ENCODE data around the gene TMEM72.

TMEM72 gene

DNA sequence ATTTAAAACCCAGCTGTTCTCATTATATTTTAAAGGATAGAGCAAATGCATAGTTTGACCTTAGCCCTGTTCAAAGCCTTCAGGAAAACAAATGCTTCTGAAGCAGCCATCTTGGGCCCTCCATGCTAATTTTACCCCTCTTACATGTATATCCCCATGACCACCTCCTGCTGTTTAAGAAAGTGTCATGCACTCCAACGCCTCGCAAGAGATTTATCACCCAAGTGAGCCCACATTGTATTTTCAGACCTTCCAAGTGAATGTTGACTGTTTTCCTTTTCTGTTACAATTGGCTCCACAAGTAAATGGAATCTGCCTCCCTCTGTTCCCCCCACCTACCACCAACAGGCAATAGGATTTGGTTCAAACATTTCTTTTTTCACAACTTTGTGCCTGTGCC lies 5.3 kb downstream of the TMEM72 start:
- no peak overlapping the region for H3K9ac ChIP-seq (ENCODE audit: low read depth in 1 of 2, low read length in 2 of 2)
- H3K9me3 ChIP-seq (ENCODE audit: control insufficient read depth in 1 of 2, low read length in 2 of 2) = peaks cover 0 to 2% of the 10 kb centered on the region in 2 donors
- no peaks in the 10 kb centered on the region for H3K36me3 ChIP-seq (ENCODE audit: control insufficient read depth in 1 of 2, insufficient read depth in 2 of 2, low read length in 2 of 2)
- no peaks in the 10 kb centered on the region for H3K27me3 ChIP-seq (ENCODE audit: control insufficient read depth in 1 of 2, insufficient read depth in 2 of 2, low read length in 2 of 2)
- H3K27ac ChIP-seq (ENCODE audit: low read depth, low read length) = no peak overlapping the region
- H3K4me3 ChIP-seq (ENCODE audit: low read depth in 1 of 2, low read length in 2 of 2) = no peak overlapping the region
- peaks cover 7% of the 10 kb centered on the region in 2 donors for H3K4me1 ChIP-seq (ENCODE audit: control insufficient read depth in 1 of 2, insufficient read depth in 2 of 2, low read length in 2 of 2)

- no peak overlapping the region for H3K4me3 ChIP-seq (ENCODE audit: low read depth in 1 of 2, low read length in 2 of 2)
- H3K9ac ChIP-seq (ENCODE audit: low read depth in 1 of 2, low read length in 2 of 2) = no peak overlapping the region
- no peak overlapping the region for H3K27ac ChIP-seq (ENCODE audit: low read depth, low read length)
- peaks cover 0 to 2% of the 10 kb centered on the region in 2 donors for H3K9me3 ChIP-seq (ENCODE audit: control insufficient read depth in 1 of 2, low read length in 2 of 2)
- H3K36me3 ChIP-seq (ENCODE audit: control insufficient read depth in 1 of 2, insufficient read depth in 2 of 2, low read length in 2 of 2) = no peaks in the 10 kb centered on the region
- H3K27me3 ChIP-seq (ENCODE audit: control insufficient read depth in 1 of 2, insufficient read depth in 2 of 2, low read length in 2 of 2) = no peaks in the 10 kb centered on the region
- peaks cover 0 to 5% of the 10 kb centered on the region in 2 donors for H3K4me1 ChIP-seq (ENCODE audit: control insufficient read depth in 1 of 2, insufficient read depth in 2 of 2, low read length in 2 of 2)
These were observed 6.7 kb downstream of the TMEM72 start for GRCh38 chr10:44917848-44918247.

DNA sequence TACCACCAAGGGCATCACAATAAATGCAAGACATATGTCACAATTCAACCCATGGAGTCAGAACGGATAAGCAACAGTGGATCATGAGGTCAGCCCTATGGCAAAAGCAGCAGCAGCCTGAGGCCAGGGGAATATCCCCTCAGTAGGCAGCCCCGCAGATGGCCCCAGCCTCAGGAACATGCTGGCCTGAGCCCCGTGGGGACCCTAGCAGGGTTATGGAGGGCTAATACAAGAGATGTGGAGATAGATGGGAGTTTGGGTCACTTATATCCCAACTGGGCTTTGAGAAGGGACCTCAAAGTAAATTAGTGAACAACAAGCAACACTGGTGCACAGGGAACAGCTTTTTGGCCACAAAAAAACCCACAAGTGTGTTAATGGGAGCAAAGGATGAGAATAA lies 9.1 kb downstream of the TMEM72 start:
- Histone ChIP-seq H3K9ac (ENCODE audit: low read depth in 1 of 2, low read length in 2 of 2) (no peak overlapping the region), H3K27ac (ENCODE audit: low read depth, low read length) (no peak overlapping the region)

GRCh38 chr10:44921061-44921460 lies 9.9 kb downstream of the TMEM72 start:
- H3K9ac ChIP-seq (ENCODE audit: low read depth in 1 of 2, low read length in 2 of 2) = no peak overlapping the region
- H3K9me3 ChIP-seq (ENCODE audit: control insufficient read depth in 1 of 2, low read length in 2 of 2) = peaks cover 0 to 2% of the 10 kb centered on the region in 2 donors
- H3K36me3 ChIP-seq (ENCODE audit: control insufficient read depth in 1 of 2, insufficient read depth in 2 of 2, low read length in 2 of 2) = no peaks in the 10 kb centered on the region
- no peak overlapping the region for H3K27ac ChIP-seq (ENCODE audit: low read depth, low read length)
- H3K4me3 ChIP-seq (ENCODE audit: low read depth in 1 of 2, low read length in 2 of 2) = no peak overlapping the region
- H3K4me1 ChIP-seq (ENCODE audit: control insufficient read depth in 1 of 2, insufficient read depth in 2 of 2, low read length in 2 of 2) = peaks cover 0 to 5% of the 10 kb centered on the region in 2 donors
- H3K27me3 ChIP-seq (ENCODE audit: control insufficient read depth in 1 of 2, insufficient read depth in 2 of 2, low read length in 2 of 2) = no peaks in the 10 kb centered on the region

More for the DNA sequence above, 9.1 kb downstream of the TMEM72 start:
- H3K27me3 ChIP-seq (ENCODE audit: control insufficient read depth in 1 of 2, insufficient read depth in 2 of 2, low read length in 2 of 2) = no peaks in the 10 kb centered on the region
- peaks cover 0 to 2% of the 10 kb centered on the region in 2 donors for H3K9me3 ChIP-seq (ENCODE audit: control insufficient read depth in 1 of 2, low read length in 2 of 2)
- peaks cover 0 to 5% of the 10 kb centered on the region in 2 donors for H3K4me1 ChIP-seq (ENCODE audit: control insufficient read depth in 1 of 2, insufficient read depth in 2 of 2, low read length in 2 of 2)
- H3K36me3 ChIP-seq (ENCODE audit: control insufficient read depth in 1 of 2, insufficient read depth in 2 of 2, low read length in 2 of 2) = no peaks in the 10 kb centered on the region
- H3K4me3 ChIP-seq (ENCODE audit: low read depth in 1 of 2, low read length in 2 of 2) = no peak overlapping the region

DNA sequence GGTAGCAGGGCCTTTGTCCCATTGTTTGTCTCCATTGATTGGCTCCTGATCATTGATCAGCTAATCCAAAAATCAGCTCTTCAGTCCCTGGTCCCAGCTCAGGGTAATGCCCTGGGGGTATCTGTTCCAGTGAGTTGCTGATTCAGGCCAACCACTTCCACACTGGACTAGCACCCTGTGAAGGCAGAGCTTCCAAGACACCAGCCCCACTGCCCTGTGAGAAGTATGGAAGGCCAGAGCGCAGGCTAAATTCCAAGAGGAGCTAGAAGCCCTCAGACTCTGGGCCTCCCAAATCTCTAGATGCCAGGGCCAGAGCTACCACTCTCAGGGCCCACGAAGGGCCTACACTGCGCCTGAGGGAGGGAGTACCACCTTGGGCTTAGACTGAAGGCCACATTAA lies 10.4 kb downstream of the TMEM72 start:
- no peak overlapping the region for H3K27ac ChIP-seq (ENCODE audit: low read depth, low read length)
- peaks cover 0 to 5% of the 10 kb centered on the region in 2 donors for H3K4me1 ChIP-seq (ENCODE audit: control insufficient read depth in 1 of 2, insufficient read depth in 2 of 2, low read length in 2 of 2)
- no peaks in the 10 kb centered on the region for H3K36me3 ChIP-seq (ENCODE audit: control insufficient read depth in 1 of 2, insufficient read depth in 2 of 2, low read length in 2 of 2)

DNA sequence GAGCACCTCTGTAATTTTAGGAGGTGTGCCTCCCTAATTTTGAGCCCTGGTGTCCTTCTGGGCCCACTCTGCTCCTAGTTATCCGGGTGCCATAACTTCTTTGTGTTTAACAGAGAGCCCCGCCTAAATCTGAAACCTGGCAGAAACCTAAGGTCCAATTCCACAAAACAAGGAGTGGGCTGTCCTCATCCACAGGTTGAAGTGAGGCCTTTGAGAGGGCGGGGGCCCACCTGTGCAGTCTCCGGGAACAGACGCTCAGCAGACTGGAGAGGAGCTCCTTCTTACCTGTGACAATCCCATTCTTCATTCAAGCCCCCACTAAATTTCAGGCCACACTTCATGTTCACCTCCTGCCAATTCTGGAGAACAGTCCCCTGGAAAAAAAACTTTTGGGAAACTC lies 10.9 kb downstream of the TMEM72 start:
- H3K4me1 ChIP-seq (ENCODE audit: control insufficient read depth in 1 of 2, insufficient read depth in 2 of 2, low read length in 2 of 2) = peaks cover 4 to 5% of the 10 kb centered on the region in 2 donors
- H3K36me3 ChIP-seq (ENCODE audit: control insufficient read depth in 1 of 2, insufficient read depth in 2 of 2, low read length in 2 of 2) = no peaks in the 10 kb centered on the region
- no peak overlapping the region for H3K27ac ChIP-seq (ENCODE audit: low read depth, low read length)

More for the DNA sequence above, 10.4 kb downstream of the TMEM72 start:
- Histone ChIP-seq H3K27me3 (ENCODE audit: control insufficient read depth in 1 of 2, insufficient read depth in 2 of 2, low read length in 2 of 2) (no peaks in the 10 kb centered on the region), H3K9ac (ENCODE audit: low read depth in 1 of 2, low read length in 2 of 2) (no peak overlapping the region), H3K9me3 (ENCODE audit: control insufficient read depth in 1 of 2, low read length in 2 of 2) (peaks cover 0 to 2% of the 10 kb centered on the region in 2 donors), H3K4me3 (ENCODE audit: low read depth in 1 of 2, low read length in 2 of 2) (no peak overlapping the region)

DNA sequence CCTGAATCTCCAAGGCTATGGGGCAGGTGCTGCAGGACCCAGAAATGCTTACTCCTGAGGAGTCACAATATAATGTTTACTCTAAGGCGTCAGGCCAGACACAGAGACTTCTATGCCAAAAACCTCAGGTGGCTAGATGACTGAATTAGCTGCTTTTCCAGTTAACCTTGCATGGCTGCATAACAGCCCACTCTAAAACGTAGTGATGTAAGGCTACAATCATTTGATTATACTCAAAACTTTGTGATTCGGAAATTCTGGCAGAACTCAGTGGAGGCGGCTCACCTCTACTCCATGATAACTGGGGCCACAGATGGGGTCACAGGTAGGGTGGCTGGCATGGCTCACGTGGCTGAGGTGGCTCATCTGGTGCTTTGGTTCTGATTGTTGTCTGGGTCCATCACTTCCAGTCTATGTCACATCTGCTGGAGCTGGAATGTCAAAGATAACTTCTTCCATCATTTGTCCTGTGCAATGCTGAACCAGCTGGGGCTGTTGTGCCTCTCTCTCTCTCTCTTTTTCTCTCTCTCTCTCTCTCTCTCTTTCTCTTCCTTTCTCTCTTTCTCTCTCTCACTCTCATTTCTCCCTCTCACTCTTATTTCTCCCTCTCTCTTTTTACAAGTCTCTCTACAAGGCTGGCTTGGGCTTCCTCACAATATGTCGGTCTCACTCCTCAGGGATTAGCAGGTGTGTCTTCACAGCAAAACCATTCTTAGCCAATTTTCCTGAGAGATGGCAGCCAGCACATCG lies 11.8 kb downstream of the TMEM72 start:
- H3K9me3 ChIP-seq (ENCODE audit: control insufficient read depth in 1 of 2, low read length in 2 of 2) = no peaks in the 10 kb centered on the region
- H3K27ac ChIP-seq (ENCODE audit: low read depth, low read length) = no peak overlapping the region
- H3K9ac ChIP-seq (ENCODE audit: low read depth in 1 of 2, low read length in 2 of 2) = no peak overlapping the region
- no peak overlapping the region for H3K4me3 ChIP-seq (ENCODE audit: low read depth in 1 of 2, low read length in 2 of 2)
- peaks cover 11 to 13% of the 10 kb centered on the region in 2 donors for H3K4me1 ChIP-seq (ENCODE audit: control insufficient read depth in 1 of 2, insufficient read depth in 2 of 2, low read length in 2 of 2)
- H3K36me3 ChIP-seq (ENCODE audit: control insufficient read depth in 1 of 2, insufficient read depth in 2 of 2, low read length in 2 of 2) = no peaks in the 10 kb centered on the region
- no peaks in the 10 kb centered on the region for H3K27me3 ChIP-seq (ENCODE audit: control insufficient read depth in 1 of 2, insufficient read depth in 2 of 2, low read length in 2 of 2)

More for the DNA sequence above, 10.9 kb downstream of the TMEM72 start:
- H3K9me3 ChIP-seq (ENCODE audit: control insufficient read depth in 1 of 2, low read length in 2 of 2) = peaks cover 0 to 2% of the 10 kb centered on the region in 2 donors
- H3K9ac ChIP-seq (ENCODE audit: low read depth in 1 of 2, low read length in 2 of 2) = no peak overlapping the region
- no peaks in the 10 kb centered on the region for H3K27me3 ChIP-seq (ENCODE audit: control insufficient read depth in 1 of 2, insufficient read depth in 2 of 2, low read length in 2 of 2)
- H3K4me3 ChIP-seq (ENCODE audit: low read depth in 1 of 2, low read length in 2 of 2) = no peak overlapping the region

DNA sequence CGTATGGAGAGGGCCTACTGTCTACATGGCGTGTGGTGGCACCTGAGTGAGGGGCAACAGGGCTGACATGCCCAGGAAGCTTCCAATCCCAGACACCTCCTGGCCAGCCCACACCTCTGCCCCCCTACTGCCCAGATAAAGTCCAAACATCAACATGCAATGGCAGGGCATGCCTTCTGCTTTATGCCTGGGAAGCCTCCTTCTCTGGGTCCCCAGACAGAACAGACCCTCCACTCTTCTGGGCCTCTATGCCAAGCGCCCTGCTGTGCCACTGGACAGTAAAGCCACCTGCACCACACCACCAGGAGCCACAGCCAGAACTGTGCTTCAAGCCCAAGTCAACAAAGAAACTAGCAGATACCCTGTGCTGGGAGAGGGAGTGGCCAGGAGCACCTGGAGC lies 12.5 kb downstream of the TMEM72 start:
- Histone ChIP-seq H3K27ac (ENCODE audit: low read depth, low read length) (no peak overlapping the region), H3K9me3 (ENCODE audit: control insufficient read depth in 1 of 2, low read length in 2 of 2) (no peaks in the 10 kb centered on the region), H3K4me3 (ENCODE audit: low read depth in 1 of 2, low read length in 2 of 2) (no peak overlapping the region), H3K36me3 (ENCODE audit: control insufficient read depth in 1 of 2, insufficient read depth in 2 of 2, low read length in 2 of 2) (no peaks in the 10 kb centered on the region), H3K27me3 (ENCODE audit: control insufficient read depth in 1 of 2, insufficient read depth in 2 of 2, low read length in 2 of 2) (no peaks in the 10 kb centered on the region), H3K4me1 (ENCODE audit: control insufficient read depth in 1 of 2, insufficient read depth in 2 of 2, low read length in 2 of 2) (peaks cover 11 to 13% of the 10 kb centered on the region in 2 donors), H3K9ac (ENCODE audit: low read depth in 1 of 2, low read length in 2 of 2) (no peak overlapping the region)

DNA sequence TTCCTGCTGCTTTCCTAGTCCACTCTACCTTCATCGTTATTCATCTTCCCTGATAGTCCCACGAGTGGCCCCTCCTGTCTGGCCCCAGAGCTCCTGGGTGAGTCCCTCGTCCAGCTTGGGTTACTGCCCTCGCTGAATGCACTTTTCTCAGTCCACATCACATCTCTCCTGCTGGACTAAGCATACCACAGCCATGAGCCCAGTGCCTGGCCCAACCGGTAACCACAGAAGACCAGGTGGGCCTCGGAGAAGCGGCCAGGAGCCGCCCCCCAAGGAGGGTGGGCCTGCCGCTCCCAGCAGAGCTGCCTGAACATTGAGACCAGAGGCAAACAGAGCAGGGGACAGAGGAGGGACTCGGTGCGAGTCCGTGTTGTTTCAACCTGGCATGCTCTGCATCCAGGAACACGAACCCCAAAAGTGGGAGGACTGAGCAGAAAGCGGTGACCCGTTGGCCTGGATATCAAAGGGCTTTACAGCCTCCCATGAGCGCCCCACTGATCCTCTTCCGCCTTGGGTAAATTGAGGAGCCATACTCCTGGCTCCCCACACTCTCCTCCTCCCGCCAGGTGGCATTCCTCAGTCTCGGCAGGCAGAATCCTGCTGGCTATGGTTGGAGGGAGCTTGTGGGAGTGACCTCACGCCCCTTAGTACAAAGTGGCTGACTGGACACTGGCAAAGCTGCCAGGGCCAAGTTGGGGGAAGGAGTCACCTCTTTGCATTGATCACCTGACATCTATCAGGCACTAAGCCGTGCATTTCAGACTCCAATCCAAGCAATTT lies 13.3 kb downstream of the TMEM72 start:
- no peak overlapping the region for H3K27ac ChIP-seq (ENCODE audit: low read depth, low read length)
- no peaks in the 10 kb centered on the region for H3K36me3 ChIP-seq (ENCODE audit: control insufficient read depth in 1 of 2, insufficient read depth in 2 of 2, low read length in 2 of 2)
- no peak overlapping the region for H3K4me3 ChIP-seq (ENCODE audit: low read depth in 1 of 2, low read length in 2 of 2)
- no peak overlapping the region for H3K9ac ChIP-seq (ENCODE audit: low read depth in 1 of 2, low read length in 2 of 2)
- peaks cover 11 to 13% of the 10 kb centered on the region in 2 donors for H3K4me1 ChIP-seq (ENCODE audit: control insufficient read depth in 1 of 2, insufficient read depth in 2 of 2, low read length in 2 of 2)
- no peaks in the 10 kb centered on the region for H3K27me3 ChIP-seq (ENCODE audit: control insufficient read depth in 1 of 2, insufficient read depth in 2 of 2, low read length in 2 of 2)
- H3K9me3 ChIP-seq (ENCODE audit: control insufficient read depth in 1 of 2, low read length in 2 of 2) = no peaks in the 10 kb centered on the region

DNA sequence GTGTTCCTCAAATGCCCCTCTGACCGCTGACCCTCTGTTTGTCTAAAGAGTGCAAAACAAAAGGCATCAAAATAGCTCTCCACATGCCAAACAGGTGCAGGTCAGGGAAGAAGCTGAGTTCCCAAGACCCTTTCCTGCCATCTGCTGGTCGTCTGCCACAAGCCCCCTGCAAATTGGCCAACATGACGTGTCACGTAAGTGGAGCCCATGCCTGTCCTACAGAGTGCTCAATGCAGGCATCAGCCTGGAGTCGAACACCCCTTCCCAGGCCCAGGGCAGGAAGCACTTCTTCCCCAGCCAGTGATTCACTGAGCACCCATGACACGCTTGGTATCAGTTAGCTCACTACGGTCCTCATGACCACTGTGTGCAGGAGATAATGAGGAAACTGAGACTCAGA lies 14.1 kb downstream of the TMEM72 start:
- H3K4me1 ChIP-seq (ENCODE audit: control insufficient read depth in 1 of 2, insufficient read depth in 2 of 2, low read length in 2 of 2) = peaks cover 11 to 13% of the 10 kb centered on the region in 2 donors
- H3K27me3 ChIP-seq (ENCODE audit: control insufficient read depth in 1 of 2, insufficient read depth in 2 of 2, low read length in 2 of 2) = no peaks in the 10 kb centered on the region
- no peaks in the 10 kb centered on the region for H3K9me3 ChIP-seq (ENCODE audit: control insufficient read depth in 1 of 2, low read length in 2 of 2)
- no peak overlapping the region for H3K4me3 ChIP-seq (ENCODE audit: low read depth in 1 of 2, low read length in 2 of 2)
- H3K36me3 ChIP-seq (ENCODE audit: control insufficient read depth in 1 of 2, insufficient read depth in 2 of 2, low read length in 2 of 2) = no peaks in the 10 kb centered on the region
- no peak overlapping the region for H3K27ac ChIP-seq (ENCODE audit: low read depth, low read length)
- no peak overlapping the region for H3K9ac ChIP-seq (ENCODE audit: low read depth in 1 of 2, low read length in 2 of 2)
